GM12878 (cell line): Measurements from ENCODE around the gene NAP1L5.

ENCODE experiments used
- NFIC ChIP-seq: IDR thresholded peaks from 2 replicates; pipeline ENCODE4 v1.6.1; 2012; ENCODE audit warnings: low read depth, mild to moderate bottlenecking, inconsistent platforms, low read length, moderate library complexity
- PAX5 ChIP-seq: IDR thresholded peaks from 2 replicates; pipeline ENCODE4 v1.6.1; 2011; ENCODE audit warnings: low read depth, low read length, borderline replicate concordance
- POLR2A ChIP-seq: IDR thresholded peaks from 2 replicates; pipeline ENCODE4 v1.6.1; 2011; ENCODE audit warnings: low read depth, mild to moderate bottlenecking, low read length
- POLR2AphosphoS5 ChIP-seq: IDR thresholded peaks from 2 replicates; pipeline ENCODE4 v1.6.1; 2011; ENCODE audit warnings: mild to moderate bottlenecking, low read length, inconsistent platforms
- TF ChIP-seq, protein P1 (sequence below): IDR thresholded peaks from 2 replicates; pipeline ENCODE4 v1.6.1; 2011; ENCODE audit warnings: low read depth, low read length, improper control_type of control experiment, borderline replicate concordance

DNA sequence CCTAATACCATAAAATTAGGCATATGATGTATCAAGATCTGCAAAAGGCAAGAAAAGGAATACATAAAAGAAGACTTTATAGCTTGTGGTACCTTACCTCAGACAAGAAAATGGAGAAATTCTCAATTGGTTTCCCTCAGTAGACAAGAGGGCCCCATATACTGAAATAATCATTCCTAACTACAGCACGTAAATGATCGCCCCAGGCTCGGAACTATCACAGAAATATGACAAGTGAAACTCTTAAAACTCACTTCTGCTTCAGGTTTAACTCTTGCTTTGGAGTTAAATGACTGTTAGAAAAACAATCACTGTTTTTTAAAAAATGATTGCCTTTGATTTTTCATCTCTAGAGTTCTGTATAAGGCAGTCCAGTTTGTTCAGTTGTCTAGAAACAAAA lies 38.6 kb upstream of the NAP1L5 start:
- TF ChIP-seq POLR2AphosphoS5 = no peak
- no peak for TF ChIP-seq PAX5
- TF ChIP-seq NFIC = no peak
- TF ChIP-seq POLR2A = no peak
- TF ChIP-seq, protein P1, sequence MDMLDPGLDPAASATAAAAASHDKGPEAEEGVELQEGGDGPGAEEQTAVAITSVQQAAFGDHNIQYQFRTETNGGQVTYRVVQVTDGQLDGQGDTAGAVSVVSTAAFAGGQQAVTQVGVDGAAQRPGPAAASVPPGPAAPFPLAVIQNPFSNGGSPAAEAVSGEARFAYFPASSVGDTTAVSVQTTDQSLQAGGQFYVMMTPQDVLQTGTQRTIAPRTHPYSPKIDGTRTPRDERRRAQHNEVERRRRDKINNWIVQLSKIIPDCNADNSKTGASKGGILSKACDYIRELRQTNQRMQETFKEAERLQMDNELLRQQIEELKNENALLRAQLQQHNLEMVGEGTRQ = no peak
